Activated CD8-positive, alpha-beta memory T cell treated with anti-CD3 and anti-CD28 coated beads, Interleukin-2, amount 50 U/mL, for 4 hours (primary cell): ENCODE data around the gene VTA1.
"Not testable (repeated sequence)": the region's sequence is repeated elsewhere in the genome, so short reads cannot be mapped to it uniquely, and the experiment has no call there.

Source experiments
- DNase-seq: peaks from one replicate; pipeline ENCODE4 v3.0.0-alpha.2; 2020

The VTA1 gene

GRCh38 chr6:142146828-142147662, at the start of gene VTA1, which contains the start of gene NMBR:
Gene VTA1, plus strand, starts transcription at chr6:142147263. Its CDS starts 25 bp downstream, at chr6:142147288.
Gene NMBR, minus strand, starts transcription at chr6:142147122. Its CDS starts 58,464 bp downstream, at chr6:142088658.
- DNase-seq: peak; percentile 93

- not testable (repeated sequence) for DNase-seq
These were observed 42.2 kb upstream of the VTA1 start for GRCh38 chr6:142104820-142105219.

GRCh38 chr6:142110820-142111219, 36.2 kb upstream of the VTA1 start:
- DNase-seq: not testable (repeated sequence)

- peak; percentile 70 for DNase-seq
These were observed 34.5 kb upstream of the VTA1 start for GRCh38 chr6:142112451-142113061.

- DNase-seq: no peak
These were observed 29.7 kb upstream of the VTA1 start for GRCh38 chr6:142117366-142117765.

GRCh38 chr6:142118328-142118727, 28.7 kb upstream of the VTA1 start:
- DNase-seq: no peak

- DNase-seq: no peak
These were observed 28.1 kb upstream of the VTA1 start for GRCh38 chr6:142118925-142119324.

- DNase-seq: no peak
These were observed 25.7 kb upstream of the VTA1 start for GRCh38 chr6:142121342-142121741.

GRCh38 chr6:142130814-142131213, 16.2 kb upstream of the VTA1 start:
- DNase-seq: no peak

GRCh38 chr6:142132625-142133024, 14.4 kb upstream of the VTA1 start, which contains the start of gene GJE1:
Gene GJE1, plus strand, starts transcription at chr6:142132925. Its CDS starts 234 bp downstream, at chr6:142133159.
- DNase-seq: no peak

GRCh38 chr6:142138876-142139275, 8.2 kb upstream of the VTA1 start:
- DNase-seq: no peak

- DNase-seq: not testable (repeated sequence)
These were observed 5.5 kb upstream of the VTA1 start for GRCh38 chr6:142141531-142141930.

- no peak for DNase-seq
These were observed 5.7 kb downstream of the VTA1 start for GRCh38 chr6:142152746-142153145.

- DNase-seq: no peak
These were observed 6.1 kb downstream of the VTA1 start for GRCh38 chr6:142153196-142153595.

GRCh38 chr6:142154336-142154735, 7.3 kb downstream of the VTA1 start:
- no peak for DNase-seq

- DNase-seq: no peak
These were observed 8.0 kb downstream of the VTA1 start for GRCh38 chr6:142155091-142155490.

GRCh38 chr6:142155895-142156757, 9.1 kb downstream of the VTA1 start:
- no peak for DNase-seq

GRCh38 chr6:142156758-142157068, 9.7 kb downstream of the VTA1 start:
- not testable (repeated sequence) for DNase-seq

GRCh38 chr6:142162780-142163179, 15.7 kb downstream of the VTA1 start:
- DNase-seq: no peak

- DNase-seq: no peak
These were observed 18.2 kb downstream of the VTA1 start for GRCh38 chr6:142165227-142165626.

GRCh38 chr6:142167071-142167470, 20.0 kb downstream of the VTA1 start:
- DNase-seq: no peak

GRCh38 chr6:142167486-142167885, 20.4 kb downstream of the VTA1 start:
- no peak for DNase-seq

GRCh38 chr6:142171351-142171750, 24.3 kb downstream of the VTA1 start:
- DNase-seq: no peak
